Tongue (tissue), 2 donors: Measurements from ENCODE around the gene COL4A1. TPM values are rescaled to one million over a fixed set of nuclear protein-coding genes. Genes with fewer than 3 reads are reported as not detected.
A peak's percentile ranks its signal among the peaks of the same experiment; 100 is the strongest.

ENCODE experiments used
- DNase-seq: peaks from one replicate; pipeline ENCODE4 v3.0.0-alpha.2; 2015
- total RNA-seq: library from RNA; depleted of rRNA; stranded (reverse); fragments of >200 nt; gene quantifications from one replicate; pipeline ENCODE4 v1.2.3, GENCODE V29; 2014

COL4A1 gene
- total RNA-seq, 1 donor from 2014 or later, result 1,052 TPM

- no peak for DNase-seq
Observed at GRCh38 chr13:110308656-110309359, 1.9 kb upstream of the COL4A1 start.

GRCh38 chr13:110307767-110308655, 1.1 kb upstream of the COL4A1 start:
- DNase-seq, result peak; percentile 81

GRCh38 chr13:110306340-110306959, 507 bp downstream of the COL4A1 start:
- peak; percentile 74 for DNase-seq

GRCh38 chr13:110305949-110306339, 1.0 kb downstream of the COL4A1 start:
- DNase-seq, result peak; percentile 81

- no peak for DNase-seq
Observed at GRCh38 chr13:110305544-110305943, 1.4 kb downstream of the COL4A1 start.

DNA sequence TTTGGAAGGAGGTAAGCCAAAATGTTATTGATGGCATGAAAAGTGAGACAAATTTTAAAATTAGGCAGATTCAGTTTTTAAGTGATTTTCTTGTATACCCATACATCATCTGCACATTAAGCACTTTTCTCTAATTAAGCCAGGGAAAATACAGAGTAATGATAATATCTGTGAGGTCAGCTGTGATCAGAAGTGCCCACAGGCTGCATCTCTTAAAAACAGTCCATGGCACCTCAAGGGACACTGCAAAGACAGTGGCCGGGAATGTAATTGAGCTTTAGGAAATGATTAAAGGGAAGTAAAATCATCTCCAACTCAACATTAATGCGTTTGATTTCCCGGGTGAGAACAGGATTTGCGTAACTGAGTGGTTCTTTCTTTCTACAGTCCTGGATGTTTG, 2.0 kb downstream of the COL4A1 start:
- DNase-seq, result no peak

- no peak for DNase-seq
Observed at GRCh38 chr13:110304256-110304655, 2.7 kb downstream of the COL4A1 start.

DNA sequence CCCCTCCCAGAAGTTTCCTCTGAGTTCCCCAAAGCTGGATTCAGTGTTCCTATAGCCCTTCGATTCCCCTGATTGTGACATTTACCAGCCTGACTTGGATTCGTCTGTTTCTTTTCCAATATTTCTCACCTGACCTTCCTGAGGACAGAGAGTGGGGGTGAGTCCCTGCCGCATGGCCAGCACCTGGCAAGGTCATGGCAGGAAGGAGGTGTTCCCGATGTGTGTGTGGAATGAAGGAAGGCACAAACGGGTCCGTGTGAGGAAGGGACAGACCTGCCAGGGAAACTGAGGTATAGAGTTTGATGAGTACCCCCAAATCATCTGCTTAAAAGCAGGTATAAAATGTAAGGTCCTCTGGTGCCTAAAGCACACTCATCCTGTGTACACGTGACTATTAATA, 3.3 kb downstream of the COL4A1 start:
- no peak for DNase-seq

GRCh38 chr13:110302997-110303396, 4.0 kb downstream of the COL4A1 start:
- no peak for DNase-seq

DNA sequence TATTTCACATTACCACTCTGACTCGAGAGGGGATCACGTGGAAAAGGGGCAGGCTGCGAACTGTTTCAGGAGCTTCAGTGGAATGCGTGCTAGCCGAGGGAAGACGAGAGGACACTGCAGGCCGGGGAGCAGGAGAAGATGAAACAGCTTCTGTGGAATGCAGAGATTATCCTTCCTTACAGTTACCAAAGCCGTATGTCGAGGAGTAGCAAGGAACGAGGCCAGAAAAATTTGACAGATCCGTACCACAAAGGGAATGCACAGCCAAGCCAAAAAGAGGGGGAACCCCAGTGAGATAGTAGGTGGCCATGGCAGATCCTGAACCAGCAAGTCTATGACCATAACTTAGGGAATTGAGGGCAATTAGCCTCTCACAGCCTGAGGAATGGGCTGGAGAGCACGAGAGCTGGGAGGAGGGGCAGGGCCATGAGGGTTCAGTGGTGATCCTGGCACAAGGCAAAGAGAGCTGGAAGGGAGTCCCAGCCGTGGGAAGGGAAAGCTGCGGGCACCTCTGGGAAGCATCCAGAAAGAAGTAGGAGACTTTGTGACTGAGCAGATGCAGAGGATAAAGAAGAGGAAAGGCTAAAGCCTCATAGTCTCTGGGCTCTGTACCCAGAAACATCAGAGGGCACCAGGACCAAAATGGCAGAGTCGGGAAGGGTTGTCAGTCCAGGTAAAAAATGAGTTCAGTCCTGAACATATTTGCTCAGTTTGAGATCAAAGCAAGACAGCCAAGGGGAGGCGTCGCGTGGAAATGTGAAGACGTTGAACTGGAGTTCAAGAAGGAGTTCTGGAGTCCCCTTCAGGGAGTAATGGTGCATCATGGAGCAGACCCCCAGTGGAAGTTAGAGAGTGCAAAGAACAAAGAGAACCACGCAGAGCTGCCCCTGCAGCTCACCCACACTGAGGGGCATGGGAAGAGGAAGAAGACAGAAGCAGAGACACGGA, 5.1 kb downstream of the COL4A1 start:
- no peak for DNase-seq

DNA sequence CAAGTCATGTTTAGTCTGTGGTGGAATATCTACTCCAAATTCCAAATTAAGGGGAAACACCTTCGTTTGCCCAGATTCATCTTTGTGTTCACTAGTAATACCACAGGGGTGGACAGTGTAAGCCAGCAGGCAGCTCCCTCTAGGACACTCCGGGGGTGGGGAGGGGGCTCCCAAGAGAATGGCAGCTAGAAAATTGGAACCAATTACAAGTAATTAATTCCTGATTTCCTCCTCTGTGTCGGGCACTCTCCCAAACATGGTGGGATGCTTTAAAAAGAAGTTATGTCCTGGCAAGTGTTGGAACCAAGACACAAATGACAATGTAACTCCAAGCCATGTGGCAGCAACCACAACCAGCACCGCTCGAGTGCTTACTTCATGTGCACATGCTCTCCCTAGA, 5.9 kb downstream of the COL4A1 start:
- DNase-seq, result no peak

GRCh38 chr13:110300090-110300815, 6.7 kb downstream of the COL4A1 start:
- DNase-seq, result no peak

- peak; percentile 56 for DNase-seq
Observed at GRCh38 chr13:110299283-110299840, 7.6 kb downstream of the COL4A1 start.

DNA sequence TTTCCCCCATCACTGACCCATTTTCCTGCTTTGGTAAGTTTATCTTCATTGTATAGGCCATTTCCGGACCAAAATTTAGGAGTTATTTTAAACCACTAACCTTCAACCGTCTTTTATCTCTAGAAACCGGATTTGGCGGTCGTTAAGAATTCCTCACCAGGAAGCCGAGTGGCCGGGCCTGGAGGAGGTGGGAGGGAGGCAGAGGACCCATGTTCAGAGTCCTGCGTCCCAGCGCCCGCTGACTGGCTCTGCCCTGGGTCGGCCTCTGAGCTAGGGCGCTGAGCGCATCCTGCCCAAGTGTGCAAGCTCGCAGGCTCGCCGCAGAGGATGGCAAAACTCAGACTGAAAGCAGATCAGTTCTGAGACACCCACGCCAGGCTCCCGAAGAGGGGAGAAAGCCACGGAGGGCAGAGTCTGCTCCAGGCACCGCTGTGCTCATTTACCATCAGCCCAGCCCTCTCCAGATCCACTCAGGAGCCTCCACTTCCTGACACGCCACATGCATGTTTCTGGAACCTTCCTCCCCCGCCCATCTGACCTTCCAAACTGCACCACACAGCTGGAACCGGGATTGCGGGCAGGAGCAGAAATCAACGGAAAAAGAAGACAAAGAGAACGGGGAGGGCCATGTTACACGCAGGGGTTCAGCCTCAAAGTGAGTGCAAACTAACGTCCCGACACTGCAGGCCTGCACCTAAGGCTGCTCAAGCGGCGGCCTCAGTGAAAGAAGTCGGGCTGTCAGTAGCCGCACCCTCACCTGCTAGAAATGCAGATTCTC, 8.3 kb downstream of the COL4A1 start:
- no peak for DNase-seq

- DNase-seq, result no peak
Observed at GRCh38 chr13:110297766-110298504, 9.0 kb downstream of the COL4A1 start.

- no peak for DNase-seq
Observed at GRCh38 chr13:110297011-110297410, 9.9 kb downstream of the COL4A1 start.

DNA sequence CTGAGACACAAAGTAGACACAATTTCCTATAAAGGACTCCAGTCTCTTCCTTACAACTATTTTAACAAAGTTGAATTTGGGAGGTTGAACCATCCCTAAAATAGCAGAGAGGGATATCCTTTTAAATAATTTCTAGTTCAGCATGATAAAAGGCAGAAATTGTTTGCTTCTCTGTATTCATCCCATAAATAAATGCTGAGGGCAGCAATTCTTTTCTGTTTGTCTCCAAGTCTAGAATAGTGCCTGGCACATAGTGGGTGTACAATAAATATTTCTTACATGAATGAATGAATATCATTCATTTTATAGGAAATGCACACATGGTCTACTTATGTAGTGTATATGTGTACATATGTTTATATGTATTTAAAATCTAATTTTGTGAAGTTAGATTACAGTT, 12.3 kb downstream of the COL4A1 start:
- DNase-seq, result no peak

DNA sequence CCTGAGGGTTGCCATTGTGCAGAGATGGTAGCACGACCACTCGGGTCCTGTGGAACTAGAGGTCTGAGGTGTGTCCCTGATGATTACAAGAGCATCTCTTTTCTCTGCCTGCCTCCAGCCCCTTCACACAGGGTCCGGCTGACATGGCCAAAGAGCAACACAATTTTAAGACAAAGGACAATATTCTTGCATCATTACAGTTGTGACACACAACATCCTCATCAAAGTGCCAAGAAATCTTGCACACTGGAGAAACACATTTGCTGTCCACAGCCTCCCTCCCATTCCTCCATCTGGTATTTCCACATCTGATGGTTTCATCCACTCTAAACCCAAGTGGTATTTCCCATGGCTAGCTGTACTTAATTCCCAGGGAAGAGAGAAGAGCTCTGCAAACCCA, 12.8 kb downstream of the COL4A1 start:
- no peak for DNase-seq

DNA sequence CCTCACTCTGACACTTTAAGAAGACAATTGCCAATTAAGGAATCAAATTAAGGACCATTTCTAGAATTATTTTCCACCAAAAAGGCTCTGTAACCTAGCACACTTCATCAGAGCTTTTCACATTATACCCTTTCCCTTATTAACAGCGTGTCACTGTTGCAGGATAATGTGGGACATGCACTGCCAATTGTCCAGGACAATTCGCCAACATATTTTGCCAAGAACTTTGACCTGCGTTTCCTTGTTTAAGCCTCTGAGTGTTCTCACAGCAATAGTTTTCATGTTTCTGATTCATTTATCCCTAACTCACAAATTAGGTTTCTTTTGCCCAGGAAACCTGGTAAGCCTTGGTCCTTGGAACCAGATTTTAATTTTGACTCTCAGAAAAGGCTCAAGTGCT, 13.3 kb downstream of the COL4A1 start:
- DNase-seq, result no peak
